HG03575 (cell line): ENCODE results near the gene GNPTG.
"Not testable (repeated sequence)": the region's sequence is repeated elsewhere in the genome, so short reads cannot be mapped to it uniquely, and the experiment has no call there.

Experiments used
- ATAC-seq: cut with Tn5 transposase; IDR thresholded peaks from one replicate; pipeline ENCODE4 v1.9.1; 2021; ENCODE audit not compliant: unreplicated experiment, insufficient number of reproducible peaks, low FRiP score; ENCODE audit errors: extremely low read depth

Gene GNPTG

DNA sequence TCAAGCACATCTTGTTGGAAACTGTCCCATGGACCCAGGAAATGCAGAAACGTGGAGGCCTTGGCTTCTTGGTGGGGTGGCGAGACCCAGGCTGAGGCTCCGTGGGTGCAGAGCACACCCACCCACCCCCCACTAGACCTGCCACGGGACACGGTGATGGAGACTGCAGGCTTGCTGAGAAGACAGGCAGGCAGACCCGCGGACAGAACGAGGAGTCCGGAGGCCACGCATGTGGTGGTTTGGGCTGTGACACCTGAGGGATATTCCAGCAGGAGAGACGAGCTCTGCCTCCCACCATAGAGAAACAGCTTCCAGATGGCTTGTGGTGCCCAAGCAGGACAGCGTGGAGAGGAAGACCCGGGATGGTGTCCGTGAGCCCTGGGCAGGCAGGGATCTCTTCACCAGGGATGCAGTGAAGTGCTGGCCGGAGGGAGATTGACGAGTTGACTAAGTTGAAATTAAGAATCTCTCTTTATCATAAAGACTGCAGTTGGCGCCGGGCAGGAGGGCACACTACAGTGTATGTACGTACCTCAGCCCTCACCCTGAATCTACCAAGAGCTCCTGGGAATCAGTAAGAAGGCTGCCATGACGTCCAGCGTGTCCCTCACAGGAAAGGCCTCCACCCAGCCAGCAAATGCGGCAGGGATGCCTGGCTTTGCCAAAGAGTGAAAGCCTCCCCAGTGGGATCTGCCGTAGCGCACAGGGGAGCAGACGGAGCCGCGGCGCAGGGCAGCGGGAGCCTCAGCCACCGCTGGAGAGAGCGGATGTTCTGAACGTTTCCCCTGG, 34.1 kb upstream of the GNPTG start:
- no peak for ATAC-seq

DNA sequence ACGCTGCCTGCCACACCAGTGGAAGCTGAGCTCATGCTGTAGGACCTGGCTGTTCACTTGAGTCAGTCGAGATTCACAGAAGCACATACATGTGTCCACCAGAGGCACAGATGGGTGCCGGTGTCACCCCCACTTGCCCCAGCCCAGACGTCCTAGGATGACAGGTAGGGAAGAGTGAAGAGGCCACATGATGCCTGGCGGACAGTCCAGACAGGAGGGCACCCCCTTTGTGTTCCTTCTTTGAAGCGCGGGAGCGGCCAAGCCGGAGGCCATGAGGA, 33.5 kb upstream of the GNPTG start:
- ATAC-seq, result no peak

DNA sequence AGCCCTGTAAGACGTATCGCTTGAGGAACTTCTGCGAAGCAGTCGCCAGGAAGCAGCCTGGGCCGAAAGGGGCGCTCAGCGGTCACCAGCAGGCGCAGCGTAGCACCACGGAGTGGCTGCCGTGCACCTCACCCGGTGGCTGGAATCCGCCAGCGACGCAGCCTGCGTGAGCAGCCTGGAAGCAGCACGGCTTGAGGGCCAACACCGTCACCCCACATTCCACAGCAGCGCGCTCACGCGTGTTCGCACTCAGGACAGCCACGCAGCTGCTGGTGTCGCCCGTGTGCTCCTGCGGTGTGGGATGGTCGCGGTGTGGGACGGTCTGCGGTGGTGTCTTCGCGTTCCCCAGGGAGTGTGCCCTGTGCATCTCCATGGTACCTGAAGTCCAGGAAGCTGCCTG, 32.7 kb upstream of the GNPTG start:
- no peak for ATAC-seq

DNA sequence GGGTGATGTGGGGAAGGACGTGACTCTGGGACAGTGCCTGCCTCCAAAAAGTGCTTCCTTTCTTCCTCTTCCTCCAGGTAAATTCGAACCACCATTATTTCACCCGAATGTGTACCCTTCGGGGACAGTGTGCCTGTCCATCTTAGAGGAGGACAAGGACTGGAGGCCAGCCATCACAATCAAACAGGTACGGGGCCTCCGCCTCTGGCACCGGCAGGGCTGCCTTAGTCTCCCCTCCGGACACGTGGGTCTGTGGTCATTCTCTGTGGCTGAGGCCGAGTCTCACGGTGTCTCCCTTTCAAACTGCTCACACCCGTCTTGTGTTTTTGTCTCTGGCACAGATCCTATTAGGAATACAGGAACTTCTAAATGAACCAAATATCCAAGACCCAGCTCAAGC, 31.6 kb upstream of the GNPTG start:
- ATAC-seq, result no peak

DNA sequence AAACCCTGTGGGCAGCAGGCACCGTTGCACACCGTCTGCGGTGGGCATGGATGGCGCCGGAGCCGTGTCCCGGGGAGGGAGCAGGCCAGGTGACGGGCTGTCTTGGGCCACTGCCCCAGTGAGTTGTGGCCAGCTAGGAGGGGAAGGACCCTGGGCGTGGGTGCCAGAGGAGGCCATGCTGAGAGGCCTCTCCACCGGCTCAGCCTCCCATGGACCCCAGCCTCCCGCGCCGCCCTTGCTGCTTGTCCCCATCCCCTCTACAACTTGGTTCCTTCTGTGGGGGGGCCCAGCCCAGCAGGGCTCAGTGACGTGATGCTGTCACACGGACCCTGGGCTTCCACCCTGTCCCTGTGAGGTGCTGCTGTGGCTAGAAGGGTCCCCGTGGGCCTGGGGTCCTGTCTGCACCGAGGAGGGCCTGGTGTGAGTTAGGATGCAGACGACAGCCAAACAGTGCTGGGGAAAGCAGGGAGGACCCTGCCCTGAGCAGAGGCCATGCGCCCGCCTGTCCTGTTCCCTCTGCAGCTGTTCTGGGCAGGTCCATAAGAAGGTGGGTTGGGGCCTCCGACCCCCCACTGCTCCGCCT, 31.0 kb upstream of the GNPTG start:
- ATAC-seq, result no peak

DNA sequence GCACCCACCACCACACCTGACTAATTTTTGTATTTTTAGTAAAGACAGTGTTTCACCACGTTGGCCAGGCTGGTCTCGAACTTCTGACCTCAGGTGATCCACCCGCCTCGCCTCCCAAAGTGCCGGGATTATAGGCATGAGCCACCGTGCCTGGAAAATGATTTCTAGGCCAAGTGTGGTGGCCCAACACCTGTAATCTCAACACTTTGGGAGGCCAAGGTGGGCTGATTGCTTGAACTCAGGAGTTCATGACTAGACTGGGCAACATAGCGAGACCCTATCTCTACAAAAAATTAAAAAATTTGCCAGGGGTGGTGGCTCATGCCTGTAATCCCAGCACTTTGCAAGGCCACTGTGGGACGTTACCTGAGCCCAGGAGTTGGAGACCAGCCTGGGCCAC, 29.3 kb upstream of the GNPTG start:
- no peak for ATAC-seq

DNA sequence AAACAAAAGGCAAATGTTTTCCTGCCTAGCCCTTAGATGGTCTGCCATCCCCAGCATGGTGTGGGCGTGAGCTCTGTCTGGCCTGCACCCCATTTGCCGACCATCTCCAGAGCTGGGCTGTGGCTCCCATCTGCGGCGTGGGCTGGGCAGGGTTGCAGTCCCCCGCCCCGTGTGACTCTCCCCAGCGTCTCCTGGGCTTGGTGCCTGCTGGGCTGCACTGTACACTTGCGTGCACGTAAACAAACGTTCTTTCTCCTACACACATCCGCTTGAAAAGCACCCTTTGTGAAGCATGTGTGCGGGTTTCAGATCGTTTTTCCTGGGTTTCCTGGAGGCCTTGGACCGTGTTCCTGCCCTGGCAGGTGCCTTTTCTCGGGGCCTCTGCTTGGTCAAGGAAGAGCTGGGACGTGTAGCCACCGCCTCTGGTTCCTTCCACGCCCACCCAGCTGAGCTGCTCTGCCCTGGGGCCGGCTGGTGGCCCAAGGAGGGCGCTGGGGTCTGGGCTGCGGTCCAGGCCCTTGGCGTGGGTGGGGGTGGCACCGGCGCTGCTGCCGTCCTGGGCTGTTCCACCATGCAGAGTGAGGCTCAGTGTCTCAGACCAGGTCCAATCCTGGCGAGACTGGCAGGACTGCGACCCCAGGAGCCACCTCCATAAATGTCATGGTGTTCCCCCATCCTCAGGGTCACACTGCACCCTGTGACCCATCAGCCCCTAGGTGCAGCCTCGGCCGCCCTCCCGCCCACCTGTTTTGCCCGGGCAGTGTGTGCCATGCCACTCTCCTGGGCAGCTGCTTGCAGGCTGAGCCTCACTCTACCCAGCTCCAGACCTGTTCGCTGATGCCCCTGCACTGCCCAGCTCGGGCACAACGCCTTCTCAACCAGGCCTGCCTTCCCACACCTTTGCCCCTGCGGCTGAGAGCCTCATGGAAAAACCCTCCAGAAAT, 28.2 kb upstream of the GNPTG start:
- no peak for ATAC-seq

DNA sequence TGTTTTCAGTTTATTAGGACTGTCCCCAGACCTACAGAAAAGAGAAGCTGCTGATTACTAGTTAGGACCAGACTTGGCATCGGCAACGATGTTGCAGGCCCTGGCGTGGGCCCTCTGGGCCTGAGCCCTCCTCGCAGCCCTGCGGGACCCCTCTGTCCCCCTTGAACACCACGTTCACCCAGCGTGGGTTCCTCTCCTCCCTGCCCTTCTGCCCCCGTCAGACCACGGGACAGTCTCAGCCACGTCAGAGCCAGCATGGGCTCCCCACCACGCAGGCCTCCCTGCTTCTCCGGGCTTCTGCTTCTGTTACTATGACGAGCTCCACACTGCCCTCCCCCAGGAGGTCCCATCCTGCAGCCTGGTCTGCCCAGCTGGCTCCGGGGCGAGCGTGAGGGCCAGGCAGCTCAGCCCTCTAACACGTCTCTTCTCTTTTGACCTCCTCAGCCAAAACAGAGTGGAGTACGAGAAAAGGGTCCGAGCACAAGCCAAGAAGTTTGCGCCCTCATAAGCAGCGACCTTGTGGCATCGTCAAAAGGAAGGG, 27.4 kb upstream of the GNPTG start:
- no peak for ATAC-seq

DNA sequence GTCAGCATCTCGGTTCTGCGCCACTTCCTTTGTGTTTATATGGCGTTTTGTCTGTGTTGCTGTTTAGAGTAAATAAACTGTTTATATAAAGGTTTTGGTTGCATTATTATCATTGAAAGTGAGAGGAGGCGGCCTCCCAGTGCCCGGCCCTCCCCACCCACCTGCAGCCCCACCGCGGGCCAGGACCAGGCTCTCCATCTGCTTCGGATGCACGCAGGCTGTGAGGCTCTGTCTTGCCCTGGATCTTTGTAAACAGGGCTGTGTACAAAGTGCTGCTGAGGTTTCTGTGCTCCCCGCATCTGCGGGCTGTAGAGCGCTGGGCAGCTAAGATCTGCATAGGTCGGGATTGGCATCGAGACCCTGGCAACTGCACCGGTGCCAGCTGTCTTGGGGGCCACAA, 26.5 kb upstream of the GNPTG start:
- no peak for ATAC-seq

DNA sequence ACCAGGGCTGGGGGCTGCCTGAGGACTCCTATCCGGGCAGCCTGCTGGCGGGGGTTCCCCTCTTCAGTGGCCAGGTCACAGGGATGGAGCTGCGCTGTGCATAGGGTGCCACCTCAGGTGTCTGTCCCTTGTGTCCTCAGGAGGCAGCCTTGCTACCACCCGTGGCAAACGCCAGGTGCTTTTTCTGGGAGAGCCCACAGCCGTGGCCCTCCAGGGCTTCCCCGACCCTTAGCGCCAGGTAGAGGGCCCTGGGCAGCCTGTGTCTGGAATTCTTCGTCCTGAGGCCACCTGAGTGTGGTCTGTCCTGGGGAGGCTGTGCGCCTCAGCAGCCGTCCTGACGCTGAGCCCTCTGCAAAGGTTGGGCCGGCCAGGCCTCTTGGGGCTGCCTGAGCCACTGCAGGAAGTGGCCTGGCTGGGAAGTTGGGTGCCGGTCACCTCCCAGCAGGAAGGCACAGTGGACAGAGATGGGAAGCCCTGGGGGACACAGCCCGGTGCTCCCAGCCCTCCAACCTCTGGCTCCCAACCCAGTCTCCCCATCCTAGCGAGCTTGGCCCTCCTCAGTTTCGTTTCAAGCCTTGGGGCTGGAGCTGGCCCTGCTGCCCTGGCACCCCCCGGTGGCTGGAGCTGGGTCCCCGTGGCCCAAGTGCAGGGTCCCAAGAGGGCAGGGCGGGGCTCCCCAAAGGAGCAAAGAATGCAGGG, 25.9 kb upstream of the GNPTG start:
- no peak for ATAC-seq

DNA sequence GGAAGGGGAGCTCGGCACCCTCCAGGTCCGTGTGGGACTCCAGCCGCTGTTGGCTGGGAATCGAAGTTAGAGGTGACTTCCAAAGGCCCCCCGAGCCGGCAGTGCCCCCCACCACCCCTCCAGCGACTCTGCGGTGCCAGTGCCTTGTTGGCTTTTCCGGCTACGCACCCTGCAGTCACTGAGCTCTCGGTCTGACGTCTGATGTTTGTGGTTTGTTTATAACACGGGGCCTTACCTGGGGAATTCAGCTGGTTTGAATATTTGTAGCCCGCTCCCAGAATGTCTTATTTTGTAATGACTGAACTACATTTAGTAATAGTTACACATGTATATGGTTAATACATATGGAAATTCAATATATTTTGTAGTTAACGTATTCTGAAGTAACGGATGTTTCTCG, 25.3 kb upstream of the GNPTG start:
- ATAC-seq, result no peak

DNA sequence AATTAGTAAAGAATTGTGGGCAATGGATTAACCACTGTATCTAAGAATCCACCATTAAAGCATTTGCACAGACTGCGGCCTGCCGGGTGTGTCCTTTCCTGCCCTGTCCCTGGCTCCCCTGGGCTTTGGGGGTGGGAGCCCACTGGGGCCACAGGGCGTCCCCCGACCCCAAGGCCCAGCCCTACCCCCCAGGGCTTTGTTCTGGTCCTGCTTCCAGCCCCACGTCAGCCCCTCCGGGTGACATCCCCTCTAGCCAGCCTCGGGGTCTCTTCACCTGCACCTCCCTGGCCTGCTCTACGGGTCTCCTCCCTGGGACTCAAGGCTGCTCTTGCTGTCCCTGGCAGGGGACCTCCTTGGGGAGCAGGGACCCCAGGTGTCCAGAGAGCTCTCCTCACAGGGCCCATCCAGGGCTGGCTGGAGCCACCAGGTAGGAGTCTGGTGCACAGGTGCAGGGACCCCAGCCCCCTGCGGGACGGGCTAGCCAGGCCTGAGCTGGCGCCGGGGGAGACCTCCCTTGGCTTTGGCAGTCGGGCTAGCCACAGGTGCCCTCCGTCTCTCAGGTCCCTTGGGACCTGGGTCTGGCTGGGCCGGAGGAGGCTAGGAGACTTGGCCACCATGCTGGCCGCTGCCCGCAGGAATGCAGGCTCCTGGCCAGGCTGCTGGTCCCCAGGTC, 24.6 kb upstream of the GNPTG start:
- ATAC-seq, result no peak

DNA sequence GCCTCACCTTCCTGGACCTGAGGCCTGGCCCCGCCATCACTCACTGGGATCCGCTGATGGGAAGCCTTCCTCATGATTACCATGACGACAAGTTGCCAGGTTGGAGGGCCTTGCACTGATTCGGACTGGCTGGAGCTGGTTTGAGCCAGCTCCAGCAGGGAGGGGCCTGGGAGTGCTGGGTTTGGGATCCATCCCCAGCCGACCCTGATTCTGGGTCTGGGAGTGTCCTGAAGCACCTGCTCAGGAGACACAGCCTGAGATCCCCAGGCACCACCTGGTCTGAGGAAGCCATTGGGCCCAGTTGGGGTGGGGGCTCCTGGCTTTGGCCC, 24.1 kb upstream of the GNPTG start:
- no peak for ATAC-seq

DNA sequence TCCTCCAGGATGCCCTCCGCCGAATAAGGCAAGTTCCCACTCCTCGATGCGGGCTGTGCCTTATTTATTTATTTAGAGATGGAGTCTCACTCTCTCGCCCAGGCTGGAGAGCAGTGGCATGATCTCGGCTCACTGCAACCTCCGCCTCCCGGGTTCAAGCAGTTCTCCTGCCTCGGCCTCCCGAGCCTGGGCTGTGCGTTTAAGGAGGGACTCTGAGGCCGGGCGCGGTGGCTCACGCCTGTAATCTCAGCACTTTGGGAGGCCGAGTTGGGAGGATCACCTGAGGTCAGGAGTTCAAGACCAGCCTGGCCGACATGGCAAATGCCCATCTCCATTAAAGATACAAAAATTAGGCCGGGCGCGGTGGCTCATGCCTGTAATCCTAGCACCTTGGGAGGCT, 23.6 kb upstream of the GNPTG start:
- not testable (repeated sequence) for ATAC-seq

DNA sequence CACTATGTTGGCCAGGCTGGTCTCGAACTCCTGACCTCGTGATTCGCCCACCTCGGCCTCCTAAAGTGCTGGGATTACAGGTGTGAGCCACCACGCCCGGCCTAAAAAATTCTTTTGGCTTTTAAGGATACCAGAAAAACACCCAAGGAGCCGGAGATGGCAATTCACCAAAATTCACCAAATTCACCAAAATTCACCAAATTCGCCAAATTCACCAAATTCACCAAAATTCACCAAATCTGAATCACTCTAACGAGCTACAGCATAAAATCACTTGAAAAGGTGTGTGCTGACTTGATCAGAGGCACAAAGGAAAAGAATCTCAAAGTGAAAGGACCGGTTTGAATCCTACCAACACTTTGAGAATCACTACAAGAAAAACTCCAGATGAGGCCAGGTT, 22.8 kb upstream of the GNPTG start:
- not testable (repeated sequence) for ATAC-seq

DNA sequence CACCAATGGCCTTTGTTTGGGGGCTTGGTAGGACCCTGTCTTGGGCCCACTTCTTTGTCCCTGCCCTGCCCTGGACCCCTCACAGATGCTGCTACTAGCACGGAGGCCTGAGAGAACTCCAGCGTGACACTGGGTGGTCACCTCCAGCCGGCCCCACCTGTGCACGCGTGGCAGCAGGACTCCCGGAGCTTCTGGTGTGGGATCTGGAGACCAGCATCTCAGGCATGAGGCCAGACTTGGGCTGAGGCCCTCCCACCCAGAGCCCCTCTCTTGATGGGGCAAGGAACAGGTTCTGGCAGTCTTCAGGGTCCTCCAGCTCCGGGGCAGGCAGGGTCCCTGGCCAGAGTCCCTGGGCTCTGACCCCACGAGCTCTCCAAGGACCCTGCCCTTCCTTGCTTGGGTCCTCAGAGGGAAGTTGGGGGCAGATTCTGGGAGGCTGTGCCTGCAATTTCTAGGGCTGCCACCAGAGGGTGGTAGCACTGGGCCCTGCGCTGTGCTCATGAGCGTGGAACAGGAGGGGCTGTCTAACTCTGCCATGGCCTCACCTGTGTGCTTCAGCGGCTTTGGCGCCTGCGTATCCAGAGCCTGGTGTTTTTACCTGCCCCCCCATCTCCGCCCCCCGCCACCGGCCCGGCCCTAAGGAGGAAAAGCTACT, 21.3 kb upstream of the GNPTG start:
- no peak for ATAC-seq

DNA sequence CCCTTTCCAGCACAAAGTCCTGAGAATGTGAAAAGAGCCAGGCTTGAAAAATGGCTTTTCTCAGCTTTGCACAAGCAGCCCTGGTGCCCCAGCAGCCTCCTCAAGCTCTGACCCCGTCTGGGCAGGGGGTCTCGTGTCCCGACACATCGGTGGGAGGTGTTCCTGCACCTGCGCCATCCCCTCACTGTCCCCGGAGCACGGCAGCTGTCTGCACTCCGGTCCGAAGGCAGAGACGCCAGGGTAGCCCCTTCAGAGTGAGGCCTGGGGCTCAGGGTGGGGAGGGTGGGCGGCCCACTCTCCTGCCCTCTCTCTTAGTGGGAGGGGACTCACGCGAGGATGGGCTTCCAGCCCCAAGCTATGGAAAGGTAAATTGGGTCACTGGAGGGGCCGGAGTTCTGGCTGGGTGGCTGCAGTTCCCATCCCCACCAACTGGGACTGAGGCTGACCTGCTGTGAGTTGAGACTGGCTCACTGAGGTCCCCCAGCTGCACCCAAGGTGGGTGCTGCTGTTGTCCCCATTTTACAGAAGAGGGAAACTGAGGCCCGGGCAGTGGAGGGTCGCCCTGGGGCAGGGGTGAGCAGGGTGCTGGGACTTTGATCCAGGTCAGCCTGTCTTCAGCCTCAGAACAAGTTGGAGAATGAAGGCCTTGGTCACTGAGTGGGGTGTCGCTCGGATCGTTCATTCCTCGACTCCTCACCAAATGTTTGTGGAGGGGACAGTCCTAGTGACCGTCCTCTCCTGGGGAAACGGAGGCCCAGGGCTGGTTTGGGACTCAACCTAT, 20.6 kb upstream of the GNPTG start:
- no peak for ATAC-seq
